ENCODE measurements around the gene RETREG3.

- TF ChIP-seq ZBTB43 (CRISPR knock-in tag; IDR thresholded peaks at IDR 0.05) (no peak), MED1 (CRISPR knock-in tag; IDR thresholded peaks at IDR 0.05; ENCODE audit: borderline replicate concordance) (no peak), CREB1 (IDR thresholded peaks at IDR 0.05) (no peak), CREB1 (CRISPR knock-in tag; IDR thresholded peaks at IDR 0.05) (no peak)
These were observed 47.2 kb downstream of the RETREG3 start, which contains the start of gene COASY for GRCh38 chr17:42561897-42562387.
